Stomach (tissue), 4 donors: ENCODE data around the gene ARHGAP10.

Experiments used
- CTCF ChIP-seq, 7 experiments: fragments of 450-650 bp in 4 of 7; fragments of 200-600 bp in 3 of 7; sonication (generic) in 3 of 7; IDR thresholded peaks; one replicate each; pipeline ENCODE4 v1.5.1; 2016 to 2019; ENCODE audit warnings: antibody characterized with exemption in 7 of 7, control low read depth in 2 of 7, mild to moderate bottlenecking in 1 of 7
- POLR2A ChIP-seq, 4 donors: fragments of 450-650 bp; IDR thresholded peaks; one replicate each; pipeline ENCODE4 v1.6.1; 2016; ENCODE audit warnings: antibody characterized with exemption in 4 of 4, control low read depth in 2 of 4, mild to moderate bottlenecking in 1 of 4, moderate library complexity in 1 of 4

GRCh38 chr4:148065075-148065474, 333.2 kb downstream of the ARHGAP10 start:
- TF ChIP-seq POLR2A (IDR thresholded peaks at IDR 0.05) (no peak), CTCF (IDR thresholded peaks at IDR 0.05) (no peak)
